Measurements from ENCODE around the gene ABCC12. TPM values are rescaled to one million over a fixed set of nuclear protein-coding genes. Genes with fewer than 3 reads are reported as not detected.

ABCC12 gene
- total and polyA plus RNA-seq, 2 of the 8 experiments (the other 6 are each of a cell fraction or from before 2014, with no cell fraction given): 0.05 TPM; not detected in 1

- H4K20me1 ChIP-seq (replicated peaks in 1 of 2; ENCODE audit: control insufficient read depth in 1 of 2, insufficient read depth in 2 of 2, low read length in 2 of 2): no peaks in the 10 kb centered on the region
- H2AK5ac ChIP-seq (ENCODE audit: low read depth, low read length): no peak overlapping the region
- no peak for DNase-seq (ENCODE audit: low read depth in 1 of 2, low spot score in 2 of 2)
- H4K5ac ChIP-seq (ENCODE audit: insufficient read length, low read depth, low read length): no peak overlapping the region
- H3K4me1 ChIP-seq (replicated peaks in 1 of 4; ENCODE audit: control insufficient read depth in 3 of 4, insufficient read depth in 4 of 4, low read length in 3 of 4): no peaks in the 10 kb centered on the region
- no peak overlapping the region for H2BK20ac ChIP-seq (ENCODE audit: low read length)
- no peak overlapping the region for H4K91ac ChIP-seq (replicated peaks; ENCODE audit: insufficient read length, low read length)
- no peaks in the 10 kb centered on the region; a peak in 1 of 8 replicates for H3K36me3 ChIP-seq (ENCODE audit: control insufficient read depth in 2 of 4, insufficient read depth in 4 of 4, low read length in 3 of 4)
- no peaks in the 10 kb centered on the region for H3K79me1 ChIP-seq (ENCODE audit: low read depth, low read length)
- CTCF ChIA-PET (ENCODE audit: partially characterized antibody): interaction anchor here (1.5 to 4.6 kb wide), 2 partner anchors 13 to 35 kb away, joined by 3 to 34 read pairs; no protein-coding TSS in a partner anchor
- H3K18ac ChIP-seq (ENCODE audit: extremely low read depth, low read length): no peak overlapping the region
- no peak overlapping the region for H2AFZ ChIP-seq (ENCODE audit: low read length)
- H3K4me3 ChIP-seq (ENCODE audit: extremely low read depth in 1 of 4, insufficient read depth in 2 of 4, low read depth in 3 of 4, low read length in 4 of 4): no peak overlapping the region
- H2BK120ac ChIP-seq (replicated peaks; ENCODE audit: low read depth, low read length): no peak overlapping the region
- no peaks in the 10 kb centered on the region for H3K9me3 ChIP-seq (ENCODE audit: insufficient read depth in 2 of 2, low read depth in 1 of 2, low read length in 1 of 2)
- H3K4ac ChIP-seq (replicated peaks; ENCODE audit: insufficient read length, low read depth, low read length): no peak overlapping the region
- no peak overlapping the region for H3K4me2 ChIP-seq (ENCODE audit: insufficient read depth in 1 of 2, low read depth in 2 of 2, low read length in 2 of 2)
- H3K23me2 ChIP-seq (ENCODE audit: low read depth, low read length): no peaks in the 10 kb centered on the region
- no peak overlapping the region for H3K14ac ChIP-seq (ENCODE audit: insufficient read length)
- no peak overlapping the region for H4K8ac ChIP-seq (ENCODE audit: extremely low read depth, insufficient read depth, low read length)
- no peak overlapping the region for H2BK5ac ChIP-seq (ENCODE audit: low read depth, low read length)
- no peak overlapping the region for H3K23ac ChIP-seq (ENCODE audit: insufficient read length)
- H3K9ac ChIP-seq (replicated peaks in 1 of 4; ENCODE audit: extremely low read depth in 1 of 4, low read depth in 3 of 4, low read length in 3 of 4): no peak overlapping the region
- no peak for FAIRE-seq
- WGBS, 2 experiments (ENCODE audit: extremely low coverage in 1 of 2, insufficient coverage in 1 of 2, insufficient read length in 1 of 2, insufficient replicate concordance in 2 of 2, low coverage in 1 of 2, low lambda C conversion rate in 2 of 2, missing lambda C conversion rate in 1 of 2): 85% methylated on average over 3 of the region's 3 CpGs; no CpG with 5 or more reads in 1 of the 2 experiments
- POLR2A ChIA-PET (ENCODE audit: partially characterized antibody): no interaction called here
- no peaks in the 10 kb centered on the region for H3K79me2 ChIP-seq (ENCODE audit: control insufficient read depth in 1 of 2, insufficient read depth in 2 of 2, low read length in 2 of 2)
- H2BK15ac ChIP-seq (ENCODE audit: low read length): no peak overlapping the region
- no peak overlapping the region for H2BK12ac ChIP-seq (ENCODE audit: low read depth, low read length)
- H3K56ac ChIP-seq (replicated peaks; ENCODE audit: insufficient read length, low read depth, low read length): no peak overlapping the region
- H3K27ac ChIP-seq (ENCODE audit: low read depth, low read length): no peak overlapping the region
- H3K27me3 ChIP-seq (replicated peaks in 1 of 4; ENCODE audit: control insufficient read depth in 3 of 4, extremely low read depth in 1 of 4, insufficient read depth in 3 of 4, low read length in 3 of 4): no peaks in the 10 kb centered on the region
- TF ChIP-seq EGR1 (IDR thresholded peaks at IDR 0.05; ENCODE audit: borderline replicate concordance, low read depth, low read length) (no peak), MAX (IDR thresholded peaks at IDR 0.05) (no peak), USF2 (IDR thresholded peaks at IDR 0.05; ENCODE audit: low read length) (no peak), TAF7 (optimal IDR thresholded peaks at IDR 0.05; ENCODE audit: borderline replicate concordance, low read depth, low read length) (no peak), SAP30 (IDR thresholded peaks at IDR 0.05; ENCODE audit: insufficient read depth, insufficient replicate concordance, low read length) (no peak), BCL11A (IDR thresholded peaks at IDR 0.05; ENCODE audit: low read depth in 2 of 2, low read length in 2 of 2) (no peak), RNF2 (IDR thresholded peaks at IDR 0.05; ENCODE audit: borderline replicate concordance, low read depth, low read length, missing control alignments, poor library complexity, severe bottlenecking) (no peak), RBBP5 (IDR thresholded peaks at IDR 0.05; ENCODE audit: borderline replicate concordance, low read depth, low read length) (no peak), TAF1 (IDR thresholded peaks at IDR 0.05; ENCODE audit: low read depth, low read length) (no peak)
These were observed 25.9 kb downstream of the ABCC12 start for GRCh38 chr16:48129926-48130325.

Measured in H1 (cell line).